ENCODE measurements around the gene STK39.

The STK39 gene

GRCh38 chr2:168231609-168232241, 15.7 kb downstream of the STK39 start:
- H3K27ac Mint-ChIP-seq, result no peak overlapping the region

GRCh38 chr2:168230389-168230788, 17.0 kb downstream of the STK39 start:
- H3K27me3 Mint-ChIP-seq, result no peaks in the 10 kb centered on the region
- no peak overlapping the region for H3K4me3 Mint-ChIP-seq
- H3K9me3 Mint-ChIP-seq (ENCODE audit: low read depth), result no peaks in the 10 kb centered on the region
- H3K27ac Mint-ChIP-seq, result no peak overlapping the region
- peaks cover 10% of the 10 kb centered on the region for H3K36me3 Mint-ChIP-seq
- peaks cover 29% of the 10 kb centered on the region for H3K4me1 Mint-ChIP-seq (ENCODE audit: low read depth)

More at GRCh38 chr2:168231609-168232241, 15.7 kb downstream of the STK39 start:
- H3K4me3 Mint-ChIP-seq, result no peak overlapping the region
- H3K36me3 Mint-ChIP-seq, result peaks cover 10% of the 10 kb centered on the region
- peaks cover 28% of the 10 kb centered on the region for H3K4me1 Mint-ChIP-seq (ENCODE audit: low read depth)
- no peaks in the 10 kb centered on the region for H3K9me3 Mint-ChIP-seq (ENCODE audit: low read depth)
- no peaks in the 10 kb centered on the region for H3K27me3 Mint-ChIP-seq

GRCh38 chr2:168224346-168224745, 23.0 kb downstream of the STK39 start:
- Mint-ChIP-seq H3K9me3 (ENCODE audit: low read depth) (no peaks in the 10 kb centered on the region), H3K4me1 (ENCODE audit: low read depth) (peaks cover 33% of the 10 kb centered on the region), H3K4me3 (no peak overlapping the region), H3K27ac (no peak overlapping the region), H3K36me3 (peaks cover 10% of the 10 kb centered on the region), H3K27me3 (no peaks in the 10 kb centered on the region)

- H3K4me1 Mint-ChIP-seq (ENCODE audit: low read depth), result peaks cover 36% of the 10 kb centered on the region
- H3K36me3 Mint-ChIP-seq, result peaks cover 11% of the 10 kb centered on the region
- no peak overlapping the region for H3K27ac Mint-ChIP-seq
- H3K4me3 Mint-ChIP-seq, result no peak overlapping the region
- H3K9me3 Mint-ChIP-seq (ENCODE audit: low read depth), result no peaks in the 10 kb centered on the region
- no peaks in the 10 kb centered on the region for H3K27me3 Mint-ChIP-seq
Observed at GRCh38 chr2:168222088-168222487, 25.3 kb downstream of the STK39 start.

- Mint-ChIP-seq H3K27me3 (no peaks in the 10 kb centered on the region), H3K4me3 (no peak overlapping the region), H3K9me3 (ENCODE audit: low read depth) (no peaks in the 10 kb centered on the region), H3K36me3 (peaks cover 13% of the 10 kb centered on the region), H3K4me1 (ENCODE audit: low read depth) (peaks cover 36% of the 10 kb centered on the region), H3K27ac (no peak overlapping the region)
Observed at GRCh38 chr2:168220965-168221819, 26.2 kb downstream of the STK39 start.

GRCh38 chr2:168217920-168218319, 29.5 kb downstream of the STK39 start:
- Mint-ChIP-seq H3K27me3 (no peaks in the 10 kb centered on the region), H3K4me1 (ENCODE audit: low read depth) (peaks cover 23% of the 10 kb centered on the region), H3K27ac (no peak overlapping the region), H3K4me3 (no peak overlapping the region), H3K36me3 (peaks cover 13% of the 10 kb centered on the region), H3K9me3 (ENCODE audit: low read depth) (no peaks in the 10 kb centered on the region)

- no peaks in the 10 kb centered on the region for H3K9me3 Mint-ChIP-seq (ENCODE audit: low read depth)
- no peak overlapping the region for H3K4me3 Mint-ChIP-seq
- no peak overlapping the region for H3K27ac Mint-ChIP-seq
- peaks cover 16% of the 10 kb centered on the region for H3K36me3 Mint-ChIP-seq
- H3K27me3 Mint-ChIP-seq, result no peaks in the 10 kb centered on the region
- H3K4me1 Mint-ChIP-seq (ENCODE audit: low read depth), result peaks cover 31% of the 10 kb centered on the region
Observed at GRCh38 chr2:168216351-168217005, 30.9 kb downstream of the STK39 start.

- Mint-ChIP-seq H3K27me3 (no peaks in the 10 kb centered on the region), H3K27ac (no peak overlapping the region), H3K36me3 (peaks cover 14% of the 10 kb centered on the region), H3K4me3 (no peak overlapping the region), H3K9me3 (ENCODE audit: low read depth) (no peaks in the 10 kb centered on the region), H3K4me1 (ENCODE audit: low read depth) (peaks cover 33% of the 10 kb centered on the region)
Observed at GRCh38 chr2:168215813-168216212, 31.6 kb downstream of the STK39 start.

- peak overlapping the region; percentile 98 for H3K27ac Mint-ChIP-seq
- peaks cover 42% of the 10 kb centered on the region for H3K4me1 Mint-ChIP-seq (ENCODE audit: low read depth)
- peak overlapping the region; percentile 27 for H3K4me3 Mint-ChIP-seq
- H3K27me3 Mint-ChIP-seq, result no peaks in the 10 kb centered on the region
- H3K36me3 Mint-ChIP-seq, result peaks cover 20% of the 10 kb centered on the region
- no peaks in the 10 kb centered on the region for H3K9me3 Mint-ChIP-seq (ENCODE audit: low read depth)
Observed at GRCh38 chr2:168212866-168213265, 34.5 kb downstream of the STK39 start.

GRCh38 chr2:168212167-168212566, 35.2 kb downstream of the STK39 start:
- H3K27ac Mint-ChIP-seq, result peak overlapping the region; percentile 98
- no peaks in the 10 kb centered on the region for H3K27me3 Mint-ChIP-seq
- H3K4me3 Mint-ChIP-seq, result peak overlapping the region; percentile 60
- H3K9me3 Mint-ChIP-seq (ENCODE audit: low read depth), result no peaks in the 10 kb centered on the region
- peaks cover 46% of the 10 kb centered on the region for H3K4me1 Mint-ChIP-seq (ENCODE audit: low read depth)
- peaks cover 23% of the 10 kb centered on the region for H3K36me3 Mint-ChIP-seq

- peaks cover 46% of the 10 kb centered on the region for H3K4me1 Mint-ChIP-seq (ENCODE audit: low read depth)
- peak overlapping the region; percentile 98 for H3K27ac Mint-ChIP-seq
- no peaks in the 10 kb centered on the region for H3K9me3 Mint-ChIP-seq (ENCODE audit: low read depth)
- H3K4me3 Mint-ChIP-seq, result peak overlapping the region; percentile 60
- peaks cover 22% of the 10 kb centered on the region for H3K36me3 Mint-ChIP-seq
- H3K27me3 Mint-ChIP-seq, result no peaks in the 10 kb centered on the region
Observed at GRCh38 chr2:168211664-168212163, 35.7 kb downstream of the STK39 start.

- Mint-ChIP-seq H3K9me3 (ENCODE audit: low read depth) (no peaks in the 10 kb centered on the region), H3K27ac (peak overlapping the region; percentile 98), H3K36me3 (peaks cover 23% of the 10 kb centered on the region), H3K4me3 (peak overlapping the region; percentile 8), H3K4me1 (ENCODE audit: low read depth) (peaks cover 46% of the 10 kb centered on the region), H3K27me3 (no peaks in the 10 kb centered on the region)
Observed at GRCh38 chr2:168210895-168211570, 36.4 kb downstream of the STK39 start.

GRCh38 chr2:168210216-168210894, 37.0 kb downstream of the STK39 start:
- peaks cover 47% of the 10 kb centered on the region for H3K4me1 Mint-ChIP-seq (ENCODE audit: low read depth)
- H3K27me3 Mint-ChIP-seq, result no peaks in the 10 kb centered on the region
- H3K9me3 Mint-ChIP-seq (ENCODE audit: low read depth), result no peaks in the 10 kb centered on the region
- peaks cover 23% of the 10 kb centered on the region for H3K36me3 Mint-ChIP-seq
- peak overlapping the region; percentile 98 for H3K27ac Mint-ChIP-seq
- H3K4me3 Mint-ChIP-seq, result peak overlapping the region; percentile 9

- no peaks in the 10 kb centered on the region for H3K27me3 Mint-ChIP-seq
- peaks cover 49% of the 10 kb centered on the region for H3K4me1 Mint-ChIP-seq (ENCODE audit: low read depth)
- H3K36me3 Mint-ChIP-seq, result peaks cover 23% of the 10 kb centered on the region
- H3K27ac Mint-ChIP-seq, result peak overlapping the region; percentile 22
- no peak overlapping the region for H3K4me3 Mint-ChIP-seq
- H3K9me3 Mint-ChIP-seq (ENCODE audit: low read depth), result no peaks in the 10 kb centered on the region
Observed at GRCh38 chr2:168208652-168209051, 38.7 kb downstream of the STK39 start.
